Measurements from ENCODE around the gene PSPH. TPM values are rescaled to one million over a fixed set of nuclear protein-coding genes. Genes with fewer than 3 reads are reported as not detected.

The PSPH gene
- polyA plus RNA-seq, 1 of the 3 experiments (the other 2 are of a cell fraction) = 50.5 TPM

- CTCF ChIA-PET = interaction anchor here (0.6 to 1.6 kb wide), 3 partner anchors 68 to 334 kb away, joined by 3 to 4 read pairs (median 3); no protein-coding TSS in a partner anchor
- H3K79me2 ChIP-seq (ENCODE audit: insufficient read depth) = no peaks in the 10 kb centered on the region
- no peak overlapping the region for H2AFZ ChIP-seq (ENCODE audit: low read depth)
- H4K20me1 ChIP-seq (ENCODE audit: insufficient read depth) = no peaks in the 10 kb centered on the region
- no peak overlapping the region for H3K9ac ChIP-seq
- H3K36me3 ChIP-seq (replicated peaks in 1 of 2; ENCODE audit: control insufficient read depth in 1 of 2, insufficient read depth in 2 of 2, low read length in 1 of 2) = peaks cover 34 to 47% of the 10 kb centered on the region in 2 experiments
- H3K4me3 ChIP-seq (ENCODE audit: low read depth in 2 of 2, low read length in 1 of 2) = no peak overlapping the region
- H3K27ac ChIP-seq (ENCODE audit: low read depth in 2 of 2, low read length in 1 of 2) = no peak overlapping the region
- TF ChIP-seq ZBTB33 (IDR thresholded peaks at IDR 0.05; ENCODE audit: borderline replicate concordance, low read depth) (no peak), SIN3A (IDR thresholded peaks at IDR 0.05; ENCODE audit: borderline replicate concordance, low read depth, low read length) (no peak), MXI1 (IDR thresholded peaks at IDR 0.05; ENCODE audit: low read depth, low read length) (no peak), USF1 (IDR thresholded peaks at IDR 0.05; ENCODE audit: borderline replicate concordance, low read depth) (no peak), GABPA (IDR thresholded peaks at IDR 0.05; ENCODE audit: low read depth) (no peak), USF2 (IDR thresholded peaks at IDR 0.05; ENCODE audit: borderline replicate concordance, low read depth, low read length) (no peak), NFIC (IDR thresholded peaks at IDR 0.05; ENCODE audit: borderline replicate concordance) (no peak), CHD2 (IDR thresholded peaks at IDR 0.05; ENCODE audit: low read length, partially characterized antibody) (no peak), TEAD4 (IDR thresholded peaks at IDR 0.05; ENCODE audit: borderline replicate concordance, insufficient read depth) (no peak), YY1 (IDR thresholded peaks at IDR 0.05; ENCODE audit: low read depth) (no peak), GATA2 (CRISPR knock-in tag; IDR thresholded peaks at IDR 0.05) (no peak), PBX3 (IDR thresholded peaks at IDR 0.05) (no peak), MAX (IDR thresholded peaks at IDR 0.05; ENCODE audit: low read depth) (no peak), TCF12 (IDR thresholded peaks at IDR 0.05) (no peak), POLR2AphosphoS5 (IDR thresholded peaks at IDR 0.05; ENCODE audit: low read depth, low read length) (no peak), RCOR1 (IDR thresholded peaks at IDR 0.05; ENCODE audit: low read length) (no peak)
- peaks cover 0 to 10% of the 10 kb centered on the region in 2 experiments; a peak in 1 of 4 replicates for H3K4me1 ChIP-seq (ENCODE audit: control insufficient read depth in 1 of 2, insufficient read depth in 2 of 2, low read depth in 1 of 2, low read length in 1 of 2)
- H3K27me3 ChIP-seq (ENCODE audit: insufficient read depth) = no peaks in the 10 kb centered on the region
- no peaks in the 10 kb centered on the region for H3K9me2 ChIP-seq
- H3K4me2 ChIP-seq = no peak overlapping the region
- no peak for DNase-seq
- WGBS (ENCODE audit: low lambda C conversion rate) = 93% methylated on average over 8 of the region's 8 CpGs
- peaks cover 21% of the 10 kb centered on the region for H3F3A ChIP-seq (replicated peaks; ENCODE audit: insufficient read depth)
- POLR2A ChIA-PET = no interaction called here
- H3K9me3 ChIP-seq = no peaks in the 10 kb centered on the region
Observed at GRCh38 chr7:55996856-55997500, 54.3 kb downstream of the PSPH start.
